T-helper 17 cell (primary cell): ENCODE measurements around the gene MSH6. TPM values are rescaled to one million over a fixed set of nuclear protein-coding genes. Genes with fewer than 3 reads are reported as not detected.

Source experiments
- ATAC-seq: fragments of 150-1000 bp; cut with Tn5 transposase; 2 replicates; pipeline ENCODE4 v1.10.0; 2021; ENCODE audit warnings: mild to moderate bottlenecking, moderate library complexity
- DNase-seq, 3 donors: peaks; one replicate each; pipeline versions ENCODE4 v3.0.0 to v3.0.0-alpha.2; 2020 to 2021
- H3K9me3 ChIP-seq: one replicate; pipeline ENCODE4 v1.7.0; 2013; ENCODE audit warnings: low read length, mild to moderate bottlenecking; ENCODE audit not compliant: control insufficient read depth, poor library complexity, severe bottlenecking
- H3K27ac Mint-ChIP-seq: one replicate; pipeline ENCODE4 v1.8.0; 2022; ENCODE audit warnings: mild to moderate bottlenecking, moderate library complexity, mixed read lengths
- H3K27me3 Mint-ChIP-seq: one replicate; pipeline ENCODE4 v1.8.0; 2022; ENCODE audit warnings: mixed read lengths
- H3K36me3 Mint-ChIP-seq: one replicate; pipeline ENCODE4 v1.8.0; 2022; ENCODE audit warnings: low read depth, mixed read lengths
- H3K4me1 Mint-ChIP-seq: one replicate; pipeline ENCODE4 v1.8.0; 2022; ENCODE audit warnings: mild to moderate bottlenecking, mixed read lengths
- H3K4me3 Mint-ChIP-seq: one replicate; pipeline ENCODE4 v1.8.0; 2022; ENCODE audit warnings: mild to moderate bottlenecking, moderate library complexity, mixed read lengths
- total RNA-seq, 4 donors: library from RNA in 2 of 4; stranded (reverse) in 2 of 4; gene quantifications; one replicate each; pipeline ENCODE4 v1.2.3 and lab custom pipeline; 2022 to 2026

The MSH6 gene
- total RNA-seq, 2 donors from 2014 or later: 24.2 to 27.8 TPM

DNA sequence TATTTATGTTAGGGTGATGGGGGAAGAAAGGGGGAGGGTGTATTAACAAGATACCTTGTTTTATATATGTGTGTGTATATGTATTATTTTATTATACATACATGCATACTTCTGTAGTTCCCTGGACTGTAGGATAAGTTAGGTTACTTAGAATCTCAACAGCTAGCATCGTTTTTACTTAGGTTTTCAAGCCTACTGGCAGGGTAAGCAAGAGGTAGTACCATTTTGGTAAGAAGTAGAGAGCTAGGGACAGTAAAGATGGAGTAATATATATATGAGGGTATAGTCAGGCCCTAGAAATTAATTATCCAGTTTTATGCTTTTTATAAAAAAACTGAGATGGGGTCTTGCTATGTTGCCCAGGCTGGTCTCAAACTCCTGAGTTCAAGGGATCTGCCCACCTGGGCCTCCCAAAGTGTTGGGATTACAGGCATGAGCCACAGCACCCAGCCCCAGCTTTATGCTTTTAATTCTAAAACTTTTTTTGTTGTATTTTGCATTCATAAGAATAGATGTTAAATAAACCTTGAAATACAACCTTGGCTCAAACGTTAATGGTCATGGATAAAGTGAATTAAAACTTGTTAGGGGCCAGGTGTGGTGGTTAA is 13.2 kb downstream of the MSH6 start:
- DNase-seq (no peak), ATAC-seq (no peak)
- Mint-ChIP-seq H3K4me1 (peaks cover 8% of the 10 kb centered on the region), H3K27ac (no peak overlapping the region), H3K4me3 (no peak overlapping the region), H3K27me3 (no peaks in the 10 kb centered on the region), H3K36me3 (peaks cover 15% of the 10 kb centered on the region)
- H3K9me3 ChIP-seq: no peaks in the 10 kb centered on the region

GRCh38 chr2:47798631-47799030 is 15.7 kb downstream of the MSH6 start:
- H3K4me1 Mint-ChIP-seq: peaks cover 6% of the 10 kb centered on the region
- peaks cover 18% of the 10 kb centered on the region for H3K36me3 Mint-ChIP-seq
- H3K9me3 ChIP-seq: no peaks in the 10 kb centered on the region
- ATAC-seq: no peak
- DNase-seq: no peak
- no peaks in the 10 kb centered on the region for H3K27me3 Mint-ChIP-seq
- H3K4me3 Mint-ChIP-seq: no peak overlapping the region
- no peak overlapping the region for H3K27ac Mint-ChIP-seq

- DNase-seq (no peak), ATAC-seq (no peak)
- H3K9me3 ChIP-seq: no peaks in the 10 kb centered on the region
- no peaks in the 10 kb centered on the region for H3K27me3 Mint-ChIP-seq
- H3K36me3 Mint-ChIP-seq: peaks cover 18% of the 10 kb centered on the region
- no peak overlapping the region for H3K4me3 Mint-ChIP-seq
- no peak overlapping the region for H3K27ac Mint-ChIP-seq
- peaks cover 6% of the 10 kb centered on the region for H3K4me1 Mint-ChIP-seq
These were observed 16.2 kb downstream of the MSH6 start for GRCh38 chr2:47799031-47799609.

GRCh38 chr2:47801118-47801517 is 18.2 kb downstream of the MSH6 start:
- ATAC-seq (no peak), DNase-seq (no peak)
- Mint-ChIP-seq H3K36me3 (peaks cover 18% of the 10 kb centered on the region), H3K27ac (peak overlapping the region; percentile 14), H3K4me1 (peaks cover 4% of the 10 kb centered on the region), H3K4me3 (no peak overlapping the region), H3K27me3 (no peaks in the 10 kb centered on the region)
- no peaks in the 10 kb centered on the region for H3K9me3 ChIP-seq

DNA sequence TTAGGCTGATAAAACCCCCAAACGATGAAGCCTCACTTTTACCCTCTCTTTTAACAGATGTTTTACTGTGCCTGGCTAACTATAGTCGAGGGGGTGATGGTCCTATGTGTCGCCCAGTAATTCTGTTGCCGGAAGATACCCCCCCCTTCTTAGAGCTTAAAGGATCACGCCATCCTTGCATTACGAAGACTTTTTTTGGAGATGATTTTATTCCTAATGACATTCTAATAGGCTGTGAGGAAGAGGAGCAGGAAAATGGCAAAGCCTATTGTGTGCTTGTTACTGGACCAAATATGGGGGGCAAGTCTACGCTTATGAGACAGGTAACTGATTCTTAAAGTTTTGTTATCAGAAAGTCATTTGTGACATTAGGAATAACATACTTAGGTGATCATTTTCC is 20.4 kb downstream of the MSH6 start:
- DNase-seq (no peak), ATAC-seq (no peak)
- Mint-ChIP-seq H3K4me3 (no peak overlapping the region), H3K27me3 (no peaks in the 10 kb centered on the region), H3K27ac (no peak overlapping the region), H3K4me1 (peaks cover 4% of the 10 kb centered on the region), H3K36me3 (peaks cover 20% of the 10 kb centered on the region)
- no peaks in the 10 kb centered on the region for H3K9me3 ChIP-seq

DNA sequence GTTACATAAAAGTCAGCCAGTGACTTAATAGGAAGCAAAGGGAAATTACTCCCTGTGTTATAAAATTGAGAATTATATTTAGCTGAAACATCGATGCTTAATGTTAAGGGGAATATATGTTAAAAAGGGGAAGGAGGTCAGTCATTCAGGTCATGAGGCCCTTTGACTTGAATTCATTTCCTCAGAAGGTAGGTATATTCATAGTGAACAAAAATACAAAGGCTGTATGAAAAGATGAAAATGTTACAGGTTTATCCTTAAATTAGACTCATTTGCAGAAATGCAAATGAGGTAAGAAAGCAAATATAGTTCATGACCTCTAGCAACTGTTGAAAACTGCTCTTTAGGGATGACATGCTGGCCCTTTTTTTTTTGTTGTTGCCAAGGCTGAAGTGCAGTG is 20.8 kb downstream of the MSH6 start:
- Mint-ChIP-seq H3K4me3 (no peak overlapping the region), H3K27ac (peak overlapping the region; percentile 9), H3K36me3 (peaks cover 18% of the 10 kb centered on the region), H3K4me1 (peaks cover 4% of the 10 kb centered on the region), H3K27me3 (no peaks in the 10 kb centered on the region)
- DNase-seq (no peak), ATAC-seq (no peak)
- no peaks in the 10 kb centered on the region for H3K9me3 ChIP-seq

DNA sequence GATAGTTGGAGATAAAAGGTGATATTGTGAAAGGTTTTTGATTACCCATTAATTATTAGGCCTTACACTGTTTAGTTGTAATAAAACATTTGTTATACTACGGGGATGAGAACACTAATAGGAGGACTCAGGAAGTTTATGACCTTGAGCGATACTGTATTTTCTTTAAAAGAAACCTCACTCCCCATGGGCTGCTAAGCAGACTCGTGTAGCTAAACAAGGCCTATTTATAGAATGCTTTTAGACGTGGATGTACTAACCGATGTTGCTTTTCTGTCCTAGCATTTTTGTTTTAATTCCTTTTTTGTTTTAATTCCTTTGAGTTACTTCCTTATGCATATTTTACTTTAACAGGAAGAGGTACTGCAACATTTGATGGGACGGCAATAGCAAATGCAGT is 22.9 kb downstream of the MSH6 start:
- ATAC-seq (no peak), DNase-seq (no peak)
- H3K27me3 Mint-ChIP-seq: no peaks in the 10 kb centered on the region
- H3K36me3 Mint-ChIP-seq: peaks cover 9% of the 10 kb centered on the region
- no peaks in the 10 kb centered on the region for H3K9me3 ChIP-seq
- no peak overlapping the region for H3K4me3 Mint-ChIP-seq
- H3K27ac Mint-ChIP-seq: no peak overlapping the region
- H3K4me1 Mint-ChIP-seq: peaks cover 7% of the 10 kb centered on the region

DNA sequence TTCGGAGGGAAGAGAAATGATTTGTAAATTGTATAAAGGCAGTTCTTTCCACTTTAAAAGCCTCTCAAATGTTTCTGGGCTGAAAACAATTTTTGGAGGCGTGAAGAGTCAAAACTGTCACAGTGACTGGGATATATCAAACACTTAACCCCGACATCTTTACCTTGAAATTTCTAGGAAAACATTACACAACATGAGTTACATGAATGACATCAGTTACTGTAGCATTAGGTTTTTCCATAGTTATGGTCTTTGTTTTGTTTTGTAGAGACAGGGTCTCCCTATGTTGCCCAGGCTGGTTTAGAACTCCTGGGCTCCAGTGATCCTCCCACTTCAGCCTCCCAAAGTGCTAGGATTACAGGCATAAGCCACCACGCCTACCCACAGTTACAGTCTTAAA is 25.7 kb downstream of the MSH6 start:
- DNase-seq (no peak), ATAC-seq (no peak)
- H3K9me3 ChIP-seq: no peaks in the 10 kb centered on the region
- Mint-ChIP-seq H3K27me3 (no peaks in the 10 kb centered on the region), H3K27ac (peak overlapping the region; percentile 37), H3K4me3 (no peak overlapping the region), H3K36me3 (peaks cover 11% of the 10 kb centered on the region), H3K4me1 (peaks cover 19% of the 10 kb centered on the region)

DNA sequence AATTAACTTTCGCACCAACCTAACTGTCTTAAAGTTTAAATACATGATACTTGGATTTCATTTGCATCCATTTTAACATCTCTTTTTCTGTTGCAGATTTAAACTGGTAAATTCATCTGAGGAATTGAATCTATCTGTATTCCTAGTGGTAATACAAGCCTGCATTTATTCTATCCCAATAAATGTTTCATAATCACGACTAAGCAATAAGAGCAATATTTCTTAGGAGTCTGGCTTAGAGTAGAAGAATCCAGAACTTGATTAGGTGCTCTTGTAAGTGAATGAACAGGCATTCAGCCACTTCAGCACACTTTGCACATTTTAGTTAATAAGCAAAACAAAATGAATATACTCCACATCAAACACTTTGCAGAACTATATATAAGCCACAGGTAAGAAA is 27.0 kb downstream of the MSH6 start:
- no peak for DNase-seq
- Mint-ChIP-seq H3K4me3 (no peak overlapping the region), H3K27ac (no peak overlapping the region), H3K36me3 (peaks cover 14% of the 10 kb centered on the region), H3K4me1 (peaks cover 23% of the 10 kb centered on the region), H3K27me3 (no peaks in the 10 kb centered on the region)
- H3K9me3 ChIP-seq: no peaks in the 10 kb centered on the region
- no peak for ATAC-seq

DNA sequence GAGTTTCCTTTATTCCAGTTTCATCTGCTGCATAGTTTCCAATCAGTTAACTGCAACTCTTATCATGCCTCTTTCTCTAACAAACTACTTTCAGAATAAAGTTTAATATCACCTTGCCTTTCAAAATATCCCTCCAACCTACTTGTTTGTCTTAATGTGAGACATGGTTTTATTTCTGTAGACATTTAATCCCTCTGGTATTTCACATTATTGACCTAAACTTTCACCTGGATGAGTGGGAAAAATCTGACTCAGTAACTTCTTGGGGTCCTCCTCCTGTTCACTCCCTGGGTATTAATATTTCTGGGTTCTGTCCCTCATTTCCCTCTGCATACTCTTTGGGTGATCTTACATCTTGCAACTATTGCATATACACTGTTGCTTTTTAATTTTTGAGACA is 27.9 kb downstream of the MSH6 start:
- Mint-ChIP-seq H3K27ac (peak overlapping the region; percentile 89), H3K27me3 (no peaks in the 10 kb centered on the region), H3K4me3 (peak overlapping the region; percentile 61), H3K36me3 (peaks cover 15% of the 10 kb centered on the region), H3K4me1 (peaks cover 24% of the 10 kb centered on the region)
- DNase-seq: no peak
- ATAC-seq: no peak
- H3K9me3 ChIP-seq: no peaks in the 10 kb centered on the region

DNA sequence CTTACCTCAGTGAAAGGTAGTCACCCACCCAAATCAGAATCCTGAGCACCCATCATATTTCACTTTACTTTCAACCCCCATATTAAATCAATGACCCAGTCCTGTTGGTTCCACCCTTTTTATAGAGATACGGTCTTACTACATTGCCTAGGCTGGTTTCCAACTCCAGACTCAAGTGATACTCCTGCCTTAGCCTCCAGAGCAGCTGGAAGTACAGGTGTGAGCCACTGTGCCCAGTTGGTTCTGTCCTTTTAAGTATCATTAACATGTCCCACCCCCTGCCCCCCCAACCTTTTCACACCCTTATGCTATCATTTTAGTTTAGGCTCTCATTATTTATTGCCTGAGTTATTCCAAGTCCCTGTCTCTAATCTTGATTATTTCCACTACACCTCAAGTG is 28.7 kb downstream of the MSH6 start:
- H3K9me3 ChIP-seq: no peaks in the 10 kb centered on the region
- peak overlapping the region; percentile 89 for H3K27ac Mint-ChIP-seq
- no peak for ATAC-seq
- peaks cover 24% of the 10 kb centered on the region for H3K4me1 Mint-ChIP-seq
- H3K4me3 Mint-ChIP-seq: peak overlapping the region; percentile 61
- H3K27me3 Mint-ChIP-seq: no peaks in the 10 kb centered on the region
- no peak for DNase-seq
- peaks cover 13% of the 10 kb centered on the region for H3K36me3 Mint-ChIP-seq

GRCh38 chr2:47815764-47816163 is 32.8 kb downstream of the MSH6 start:
- H3K4me1 Mint-ChIP-seq: peaks cover 18% of the 10 kb centered on the region
- H3K9me3 ChIP-seq: no peaks in the 10 kb centered on the region
- ATAC-seq: no peak
- DNase-seq: no peak
- no peak overlapping the region for H3K4me3 Mint-ChIP-seq
- no peaks in the 10 kb centered on the region for H3K27me3 Mint-ChIP-seq
- peaks cover 12% of the 10 kb centered on the region for H3K36me3 Mint-ChIP-seq
- H3K27ac Mint-ChIP-seq: peak overlapping the region; percentile 29

GRCh38 chr2:47818777-47819176 is 35.8 kb downstream of the MSH6 start:
- H3K27ac Mint-ChIP-seq: peak overlapping the region; percentile 79
- ATAC-seq (no peak), DNase-seq (no peak)
- H3K4me3 Mint-ChIP-seq: no peak overlapping the region
- peaks cover 4% of the 10 kb centered on the region for H3K4me1 Mint-ChIP-seq
- H3K9me3 ChIP-seq: no peaks in the 10 kb centered on the region
- H3K27me3 Mint-ChIP-seq: no peaks in the 10 kb centered on the region
- H3K36me3 Mint-ChIP-seq: peaks cover 6% of the 10 kb centered on the region

DNA sequence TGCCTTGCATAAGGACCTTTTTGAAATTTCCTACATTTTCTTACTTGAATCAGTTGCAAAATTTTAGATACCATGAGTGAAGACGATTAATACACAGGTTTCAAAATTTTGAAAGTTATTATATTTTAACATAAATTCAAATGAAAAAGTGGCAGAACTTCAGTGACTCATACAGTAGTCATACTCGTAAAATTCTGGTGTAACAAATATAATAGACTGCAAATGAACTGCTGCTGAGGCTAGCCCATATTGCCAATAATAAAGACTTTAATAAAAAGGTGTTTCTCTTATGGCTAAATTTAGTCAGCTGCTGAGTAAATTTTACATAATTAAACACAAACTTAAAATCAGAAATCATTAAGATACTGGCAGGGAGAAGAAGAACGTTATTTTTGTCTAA is 36.9 kb downstream of the MSH6 start:
- no peak overlapping the region for H3K4me3 Mint-ChIP-seq
- H3K36me3 Mint-ChIP-seq: peaks cover 5% of the 10 kb centered on the region
- no peak overlapping the region for H3K27ac Mint-ChIP-seq

More for the DNA sequence above, 36.9 kb downstream of the MSH6 start:
- Mint-ChIP-seq H3K27me3 (no peaks in the 10 kb centered on the region), H3K4me1 (peaks cover 2% of the 10 kb centered on the region)
- no peak for DNase-seq
- no peaks in the 10 kb centered on the region for H3K9me3 ChIP-seq
- ATAC-seq: no peak
